Measurements from ENCODE around the gene RXFP3.
"Not testable (repeated sequence)": the region's sequence is repeated elsewhere in the genome, so short reads cannot be mapped to it uniquely, and the experiment has no call there.

RXFP3 gene

DNA sequence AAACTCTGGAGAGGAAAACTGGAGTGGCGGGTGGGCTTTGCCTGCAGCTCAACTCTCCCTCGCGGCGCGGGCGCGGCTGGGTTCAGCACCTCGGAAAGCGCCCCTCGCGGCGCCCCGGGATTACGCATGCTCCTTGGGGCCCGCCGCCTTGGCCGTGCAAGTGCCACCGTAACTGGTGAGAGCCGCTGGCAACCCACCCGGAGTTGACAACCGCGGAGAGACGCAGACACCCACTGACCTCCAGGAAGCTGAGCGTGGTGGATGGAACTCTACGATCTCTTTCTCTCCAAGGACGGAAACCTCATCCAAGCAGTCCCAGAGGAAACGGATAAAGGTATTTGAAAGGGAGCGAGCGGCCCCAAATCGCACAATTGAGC is 194 bp upstream of the RXFP3 start:
- no peak for DNase-seq (ENCODE audit: low read depth in 2 of 2)

DNA sequence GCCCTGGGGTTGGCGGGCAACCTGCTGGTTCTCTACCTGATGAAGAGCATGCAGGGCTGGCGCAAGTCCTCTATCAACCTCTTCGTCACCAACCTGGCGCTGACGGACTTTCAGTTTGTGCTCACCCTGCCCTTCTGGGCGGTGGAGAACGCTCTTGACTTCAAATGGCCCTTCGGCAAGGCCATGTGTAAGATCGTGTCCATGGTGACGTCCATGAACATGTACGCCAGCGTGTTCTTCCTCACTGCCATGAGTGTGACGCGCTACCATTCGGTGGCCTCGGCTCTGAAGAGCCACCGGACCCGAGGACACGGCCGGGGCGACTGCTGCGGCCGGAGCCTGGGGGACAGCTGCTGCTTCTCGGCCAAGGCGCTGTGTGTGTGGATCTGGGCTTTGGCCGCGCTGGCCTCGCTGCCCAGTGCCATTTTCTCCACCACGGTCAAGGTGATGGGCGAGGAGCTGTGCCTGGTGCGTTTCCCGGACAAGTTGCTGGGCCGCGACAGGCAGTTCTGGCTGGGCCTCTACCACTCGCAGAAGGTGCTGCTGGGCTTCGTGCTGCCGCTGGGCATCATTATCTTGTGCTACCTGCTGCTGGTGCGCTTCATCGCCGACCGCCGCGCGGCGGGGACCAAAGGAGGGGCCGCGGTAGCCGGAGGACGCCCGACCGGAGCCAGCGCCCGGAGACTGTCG is 976 bp downstream of the RXFP3 start:
- no peak for DNase-seq (ENCODE audit: low read depth in 2 of 2)

DNA sequence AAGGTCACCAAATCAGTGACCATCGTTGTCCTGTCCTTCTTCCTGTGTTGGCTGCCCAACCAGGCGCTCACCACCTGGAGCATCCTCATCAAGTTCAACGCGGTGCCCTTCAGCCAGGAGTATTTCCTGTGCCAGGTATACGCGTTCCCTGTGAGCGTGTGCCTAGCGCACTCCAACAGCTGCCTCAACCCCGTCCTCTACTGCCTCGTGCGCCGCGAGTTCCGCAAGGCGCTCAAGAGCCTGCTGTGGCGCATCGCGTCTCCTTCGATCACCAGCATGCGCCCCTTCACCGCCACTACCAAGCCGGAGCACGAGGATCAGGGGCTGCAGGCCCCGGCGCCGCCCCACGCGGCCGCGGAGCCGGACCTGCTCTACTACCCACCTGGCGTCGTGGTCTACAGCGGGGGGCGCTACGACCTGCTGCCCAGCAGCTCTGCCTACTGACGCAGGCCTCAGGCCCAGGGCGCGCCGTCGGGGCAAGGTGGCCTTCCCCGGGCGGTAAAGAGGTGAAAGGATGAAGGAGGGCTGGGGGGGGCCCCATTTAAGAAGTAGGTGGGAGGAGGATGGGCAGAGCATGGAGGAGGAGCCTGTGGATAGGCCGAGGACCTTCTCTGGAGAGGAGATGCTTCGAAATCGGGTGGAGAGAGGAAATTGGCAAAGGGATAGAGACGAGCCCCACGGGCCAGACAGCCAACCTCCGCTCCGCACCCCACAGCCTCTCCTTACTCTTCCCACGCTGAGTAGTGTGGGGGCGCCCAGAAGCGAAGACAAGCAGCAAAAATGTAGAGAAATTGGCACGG is 1.7 kb downstream of the RXFP3 start:
- DNase-seq (ENCODE audit: low read depth in 2 of 2): no peak

DNA sequence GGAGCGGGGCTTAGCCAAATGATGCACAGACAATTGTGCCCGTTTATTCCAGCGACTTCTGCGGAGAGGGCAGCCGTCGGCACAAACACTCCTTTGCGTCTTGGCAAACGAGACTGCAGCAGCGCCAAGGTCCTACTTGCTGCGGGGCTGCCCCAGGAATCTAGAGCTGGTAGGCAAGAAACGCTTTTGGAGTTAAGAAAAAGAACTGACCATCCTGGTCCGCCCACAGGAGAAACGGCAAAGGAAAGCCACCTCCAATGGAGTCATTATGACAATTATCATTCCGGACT is 2.3 kb downstream of the RXFP3 start:
- no peak for DNase-seq (ENCODE audit: low read depth in 2 of 2)

DNA sequence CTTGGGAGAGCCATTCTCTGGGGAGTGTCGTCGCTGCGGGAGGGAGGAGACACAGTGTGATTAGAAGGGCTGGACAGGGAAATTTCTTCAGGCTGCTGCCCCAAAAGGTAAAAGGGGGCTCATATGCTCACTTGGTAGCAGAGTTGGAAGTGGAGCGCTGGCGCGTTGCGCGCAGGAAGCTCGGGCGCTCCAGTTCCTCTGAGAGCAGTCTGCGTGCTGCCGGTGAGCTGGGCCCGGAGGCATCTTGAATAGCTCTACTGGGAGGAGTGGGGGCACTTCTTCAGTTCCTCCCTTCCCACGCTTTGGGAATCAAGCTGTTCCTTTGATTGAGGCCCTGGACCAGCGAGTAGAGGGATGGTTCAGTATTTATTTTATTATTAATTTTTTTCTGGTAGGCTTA is 2.7 kb downstream of the RXFP3 start:
- DNase-seq (ENCODE audit: low read depth in 2 of 2): no peak

DNA sequence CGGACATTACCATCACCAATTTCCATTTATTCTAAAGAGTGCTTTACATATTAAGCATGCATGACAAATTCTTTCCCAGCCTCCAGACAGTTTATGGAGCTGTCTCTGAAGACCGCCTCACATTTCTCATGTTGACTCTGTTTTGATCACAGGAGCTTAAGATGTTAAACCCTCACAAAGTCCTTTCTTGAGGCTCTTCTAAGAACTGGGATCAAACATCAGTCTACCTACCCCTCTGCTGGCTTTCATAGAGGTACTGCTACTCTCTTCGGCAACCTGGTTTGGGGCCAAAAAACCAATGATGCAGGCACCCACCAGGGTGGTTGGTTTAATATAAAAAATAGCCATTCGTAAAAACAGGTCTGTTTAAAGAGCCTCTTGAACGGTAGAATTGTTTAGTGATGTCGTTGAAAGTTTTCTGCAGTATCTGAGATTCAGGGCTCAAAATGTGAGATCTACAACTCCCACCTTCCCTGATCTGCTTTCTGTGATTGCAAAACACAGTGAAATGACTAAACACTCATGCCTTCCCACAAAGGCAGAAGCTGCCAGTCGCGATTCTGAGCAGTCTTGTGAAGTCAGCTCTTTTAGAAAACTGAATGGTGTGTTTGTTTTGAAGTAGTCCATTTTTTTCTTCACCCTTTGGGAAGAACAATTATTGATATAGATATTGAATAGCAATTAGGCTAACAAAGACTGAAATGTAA is 3.5 kb downstream of the RXFP3 start:
- no peak for DNase-seq (ENCODE audit: low read depth in 2 of 2)

DNA sequence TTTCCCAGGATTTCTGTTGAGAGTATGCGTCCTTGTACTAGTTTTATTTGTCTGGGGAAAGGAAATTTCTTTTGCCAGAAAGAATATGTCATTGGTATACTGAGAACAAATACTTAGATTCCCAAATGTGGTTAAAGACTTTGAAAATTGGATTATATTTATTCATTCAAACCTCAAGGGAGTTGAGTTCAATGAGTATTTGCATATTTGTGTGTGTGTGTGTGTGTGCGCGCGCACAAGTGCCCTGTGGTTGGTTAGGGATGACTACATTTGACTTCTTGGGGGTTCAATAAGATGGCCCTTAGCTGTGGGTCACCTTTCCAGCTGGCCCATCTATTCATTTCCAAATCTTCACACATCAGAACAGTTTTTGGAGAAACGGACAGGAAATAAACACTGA is 4.9 kb downstream of the RXFP3 start:
- DNase-seq (ENCODE audit: low read depth in 2 of 2): no peak

DNA sequence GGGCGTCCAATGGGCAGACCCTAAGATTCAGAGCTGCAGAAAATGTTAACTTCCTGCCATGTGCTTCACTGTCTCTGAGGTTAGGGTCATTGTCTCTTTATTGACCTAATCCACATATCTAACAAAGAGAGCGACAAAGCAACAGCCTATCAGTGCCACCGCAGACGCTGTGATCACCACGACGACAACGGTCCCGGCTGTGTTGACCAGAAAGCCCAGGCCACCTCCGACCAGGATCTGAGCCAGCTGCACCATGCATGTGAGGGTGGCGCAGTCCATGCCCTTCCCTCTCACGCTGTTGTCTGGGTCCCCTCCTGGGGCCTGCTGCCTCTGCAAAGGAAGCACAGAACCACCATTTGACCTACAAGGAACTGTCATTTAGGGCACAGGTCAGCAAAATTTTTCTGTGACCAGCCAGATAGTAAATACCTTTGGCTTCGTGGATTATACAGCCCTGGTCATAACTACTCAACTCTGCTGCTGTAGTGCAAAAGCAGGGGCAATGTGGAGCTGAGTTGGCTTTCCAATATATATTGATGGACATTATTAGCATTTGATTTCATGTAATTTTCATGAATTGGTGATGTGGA is 8.5 kb downstream of the RXFP3 start:
- no peak for DNase-seq (ENCODE audit: low read depth in 2 of 2)

DNA sequence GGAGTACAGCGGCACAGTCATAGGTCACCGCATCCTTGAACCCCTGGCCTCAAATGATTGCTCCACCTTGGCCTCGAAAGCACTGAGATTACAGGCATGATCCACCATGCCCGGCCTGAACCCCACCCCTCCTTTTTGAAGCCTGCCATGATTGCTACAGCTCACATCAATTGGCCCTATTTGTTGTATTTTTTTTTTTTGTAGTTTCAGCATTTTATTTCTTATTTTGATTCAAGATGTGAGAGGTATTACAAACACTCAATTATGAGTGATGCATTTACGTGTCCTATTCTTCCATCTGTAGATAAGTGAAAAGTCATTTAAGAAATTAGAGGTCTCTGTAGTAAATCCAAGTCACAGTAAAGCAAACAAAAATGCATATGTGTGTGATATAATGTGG is 16.0 kb downstream of the RXFP3 start:
- not testable (repeated sequence) for DNase-seq (ENCODE audit: low read depth in 2 of 2)

DNA sequence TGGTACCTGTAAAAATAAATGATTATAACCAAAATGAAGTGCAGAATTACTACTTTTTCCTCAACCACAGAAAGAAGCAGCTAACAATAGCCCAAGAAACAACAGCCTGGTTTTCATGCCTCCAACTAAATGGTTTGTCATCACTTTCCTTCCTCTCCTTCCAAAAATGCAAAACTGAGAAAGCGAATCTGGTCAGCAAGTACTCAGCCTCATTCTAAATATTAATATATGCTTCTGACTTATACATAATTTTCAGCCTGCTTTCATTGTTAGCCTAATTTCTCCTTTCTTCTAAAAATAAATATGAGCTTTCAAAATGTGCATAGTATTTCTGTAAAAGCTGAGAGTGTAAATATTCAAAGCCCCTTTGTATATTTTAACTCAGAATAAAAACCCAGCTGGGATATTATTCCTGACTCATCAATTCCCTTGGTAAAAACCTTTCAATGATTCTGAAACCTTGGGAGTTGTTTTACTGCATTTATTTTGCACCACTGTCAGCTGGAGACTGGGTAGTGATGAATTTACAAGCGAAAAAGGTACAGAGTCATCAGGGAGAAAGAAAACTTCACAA is 21.5 kb downstream of the RXFP3 start:
- no peak for DNase-seq (ENCODE audit: low read depth in 2 of 2)

DNA sequence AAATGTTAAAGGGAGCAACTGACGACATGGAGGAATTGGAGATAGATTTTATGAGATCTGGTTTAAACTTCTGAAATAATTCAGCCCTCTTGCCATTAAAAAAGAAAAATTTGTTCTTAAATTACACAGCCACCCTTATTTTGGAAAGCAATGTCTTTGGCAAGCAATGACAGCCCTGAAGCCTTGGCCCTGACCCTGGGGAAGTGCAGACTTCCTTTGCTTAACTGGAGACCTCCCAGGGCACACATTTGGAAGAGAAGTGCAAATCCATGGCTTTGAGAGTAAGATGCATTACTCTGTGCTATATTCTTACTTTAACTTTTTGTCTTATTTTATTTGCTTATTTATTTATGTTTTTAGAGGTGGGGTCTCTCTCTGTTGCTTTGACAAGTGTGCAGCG is 22.0 kb downstream of the RXFP3 start:
- DNase-seq (ENCODE audit: low read depth in 2 of 2): no peak

DNA sequence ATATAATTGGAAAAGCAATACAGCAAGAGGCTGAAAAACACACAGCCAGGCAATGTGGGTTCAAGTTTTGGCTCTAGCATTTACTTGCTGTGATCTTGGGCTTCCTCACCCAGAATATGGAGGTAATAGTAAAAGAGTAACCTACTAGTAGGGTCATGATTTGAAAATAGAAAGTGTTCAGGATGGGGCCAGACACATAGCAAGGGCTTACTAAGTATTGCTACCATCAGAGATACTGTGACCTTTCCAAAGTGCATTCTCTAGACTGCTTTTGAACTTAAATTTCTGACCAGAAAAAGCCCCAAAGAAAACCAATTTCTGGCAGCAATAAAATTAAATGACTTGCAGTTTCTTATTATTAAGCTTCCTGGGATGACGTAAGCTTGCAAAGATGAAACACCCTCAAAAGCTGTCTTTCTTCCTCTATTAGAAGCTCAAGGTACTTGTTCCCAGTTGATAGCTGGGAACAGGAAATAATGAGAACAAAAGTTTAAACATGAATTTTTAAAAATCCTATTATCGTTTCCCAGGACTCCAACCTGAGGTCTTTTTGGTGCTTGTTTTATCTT is 28.0 kb downstream of the RXFP3 start:
- no peak for DNase-seq (ENCODE audit: low read depth in 2 of 2)

DNA sequence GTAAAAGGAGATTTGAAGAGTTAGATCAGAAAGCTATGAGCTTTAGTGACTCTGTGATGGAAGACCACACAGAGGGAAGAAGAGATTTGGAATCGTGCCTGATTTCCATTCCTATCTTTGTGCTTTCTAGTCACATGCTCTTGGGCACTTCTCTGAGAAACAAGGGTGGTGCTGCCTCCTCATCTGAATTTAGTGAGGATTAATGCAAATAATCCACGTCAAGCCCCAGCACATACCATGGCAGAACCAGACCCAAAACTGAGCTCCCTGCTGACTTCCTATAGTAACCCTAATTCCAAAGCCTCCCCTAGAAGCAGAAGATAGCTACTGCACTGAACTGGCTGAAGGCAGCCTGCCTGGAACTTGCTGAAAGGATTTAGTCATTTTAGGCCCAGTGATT is 30.6 kb downstream of the RXFP3 start:
- DNase-seq (ENCODE audit: low read depth in 2 of 2): no peak

DNA sequence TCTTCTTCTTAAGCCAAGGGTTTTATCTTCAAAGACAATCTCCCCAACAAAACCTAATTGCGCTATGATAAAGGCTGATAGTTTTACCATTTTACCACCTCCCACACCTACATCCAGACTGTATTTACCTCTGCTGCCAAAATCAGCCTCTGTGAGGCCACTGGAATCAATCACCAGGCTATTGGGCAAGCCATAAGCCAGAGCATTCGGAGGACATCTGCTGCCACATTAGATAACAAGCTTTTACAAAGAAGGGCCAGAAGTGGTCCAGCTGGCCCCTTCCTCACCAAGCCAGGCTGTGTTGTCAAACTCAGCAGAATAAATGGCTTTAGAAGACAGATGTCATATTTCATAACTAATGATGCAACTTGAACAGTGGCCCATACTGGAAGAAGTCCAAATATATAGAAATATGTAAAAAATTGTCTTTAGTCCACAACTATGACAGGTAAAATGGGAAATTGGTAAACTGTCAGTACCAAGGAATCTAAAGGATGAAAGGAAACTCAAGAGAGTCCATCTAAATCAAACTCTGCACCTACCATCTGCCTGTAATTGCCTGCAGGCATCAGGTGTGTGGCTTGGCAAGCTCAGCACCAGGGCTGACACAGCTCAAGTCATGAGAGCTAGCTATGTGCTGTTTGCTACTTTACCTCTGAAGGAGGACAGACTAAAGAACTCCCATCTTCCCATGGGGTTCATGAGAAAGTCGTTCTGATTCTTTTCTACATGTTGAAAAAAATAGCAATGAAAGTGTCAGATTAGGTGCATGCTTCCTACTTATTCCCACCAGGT is 32.2 kb downstream of the RXFP3 start:
- DNase-seq (ENCODE audit: low read depth in 2 of 2): no peak

DNA sequence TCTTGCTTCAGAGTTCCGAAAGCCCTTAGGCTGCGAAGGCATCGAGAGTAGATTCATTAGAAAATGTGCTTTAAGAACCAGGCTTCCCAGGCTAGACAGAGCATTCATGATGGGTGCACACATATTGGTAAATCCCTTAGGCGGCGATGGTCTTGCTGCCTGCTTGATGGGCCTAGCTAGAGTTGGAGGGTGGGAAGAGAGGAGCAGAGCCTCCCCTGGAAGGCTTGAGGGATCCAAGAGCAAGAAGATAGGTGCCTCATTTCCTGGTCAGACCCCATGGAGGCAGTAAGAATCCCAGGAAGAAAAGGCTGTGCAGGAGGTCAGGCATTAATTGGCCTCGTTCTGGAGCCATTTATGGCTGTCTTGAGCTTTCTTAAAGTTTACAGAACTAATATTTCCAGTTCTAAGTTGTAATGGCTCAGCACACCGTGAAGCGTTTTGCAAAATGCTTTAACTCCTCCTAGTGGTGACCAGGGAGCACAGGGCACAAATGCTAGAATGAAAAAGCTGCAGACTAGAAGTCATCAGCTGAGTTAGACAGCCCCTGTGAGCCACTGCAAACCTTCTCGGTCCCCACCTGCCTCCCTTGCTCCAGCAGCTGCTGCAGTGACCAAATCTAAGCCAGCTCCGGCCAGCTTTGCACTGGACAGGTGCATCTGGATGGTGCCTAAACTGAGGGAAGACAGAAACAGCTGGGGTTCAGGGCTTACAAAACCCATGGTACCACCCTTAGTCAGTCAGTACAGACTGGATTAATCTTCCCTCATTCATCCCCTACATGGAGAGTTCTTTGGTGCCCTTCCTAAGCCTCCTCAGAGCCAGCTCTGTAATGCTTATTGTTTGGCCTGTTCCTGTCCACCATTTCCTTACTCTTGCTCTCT is 33.6 kb downstream of the RXFP3 start:
- peak; percentile 24 to 29 for DNase-seq (ENCODE audit: low read depth in 2 of 2)

DNA sequence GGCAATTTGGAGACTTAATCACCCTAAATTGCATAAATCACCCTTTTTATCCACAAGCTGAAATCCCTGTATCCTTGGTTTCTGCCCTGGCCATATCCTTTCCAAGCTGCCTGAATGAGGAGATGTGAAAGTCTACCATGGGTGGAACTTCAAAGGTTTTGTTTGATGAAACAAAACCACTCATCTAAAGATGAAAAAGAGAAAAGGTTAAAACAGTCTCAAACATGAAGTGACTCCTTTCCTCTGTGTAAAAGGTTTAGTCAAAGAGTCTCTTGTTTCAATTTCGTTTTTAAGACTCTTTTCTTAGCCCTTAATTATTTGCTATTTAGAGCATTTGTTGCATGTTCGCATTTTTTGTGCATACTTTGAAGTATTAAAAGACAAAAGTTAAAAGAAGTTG is 37.1 kb downstream of the RXFP3 start:
- DNase-seq (ENCODE audit: low read depth in 2 of 2): no peak

DNA sequence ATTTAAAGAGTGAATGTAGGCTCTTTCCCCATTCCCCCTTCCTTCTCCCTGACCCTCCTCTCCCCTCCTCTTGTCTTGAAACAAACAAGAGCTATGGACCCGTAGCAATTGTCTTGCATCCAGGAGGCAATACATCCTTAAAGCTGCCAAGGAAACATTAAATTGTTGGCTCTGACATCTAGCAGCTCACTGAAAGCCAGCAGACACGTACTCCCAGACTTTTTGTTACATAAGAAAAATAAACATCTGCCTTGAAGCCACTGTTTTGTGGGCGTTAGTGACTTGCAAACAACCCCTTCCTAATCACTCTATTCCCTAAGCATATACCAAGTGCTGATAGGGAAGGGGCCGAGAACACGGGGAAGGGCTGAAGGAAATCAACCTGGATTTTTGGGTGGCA is 39.7 kb downstream of the RXFP3 start:
- DNase-seq (ENCODE audit: low read depth in 2 of 2): no peak

DNA sequence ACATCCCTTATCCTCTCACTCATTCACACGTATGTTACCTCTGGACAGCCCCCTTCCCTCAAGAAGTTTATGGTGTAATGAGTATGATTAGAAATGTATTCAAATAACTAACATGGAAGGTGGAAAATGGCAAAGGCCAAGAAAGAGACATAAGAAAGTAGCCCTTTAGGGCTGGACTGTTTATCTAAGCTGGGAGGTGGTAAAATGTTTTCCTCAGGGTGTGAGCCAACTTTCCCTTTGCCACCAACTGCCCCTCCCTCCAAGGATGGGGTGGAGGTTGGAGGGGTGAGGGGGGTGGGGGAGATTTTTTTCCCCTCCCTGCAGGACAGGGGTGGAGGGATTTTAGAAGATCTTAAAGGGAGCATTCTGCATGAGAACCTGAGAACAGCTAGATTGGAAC is 40.1 kb downstream of the RXFP3 start:
- DNase-seq (ENCODE audit: low read depth in 2 of 2): no peak

DNA sequence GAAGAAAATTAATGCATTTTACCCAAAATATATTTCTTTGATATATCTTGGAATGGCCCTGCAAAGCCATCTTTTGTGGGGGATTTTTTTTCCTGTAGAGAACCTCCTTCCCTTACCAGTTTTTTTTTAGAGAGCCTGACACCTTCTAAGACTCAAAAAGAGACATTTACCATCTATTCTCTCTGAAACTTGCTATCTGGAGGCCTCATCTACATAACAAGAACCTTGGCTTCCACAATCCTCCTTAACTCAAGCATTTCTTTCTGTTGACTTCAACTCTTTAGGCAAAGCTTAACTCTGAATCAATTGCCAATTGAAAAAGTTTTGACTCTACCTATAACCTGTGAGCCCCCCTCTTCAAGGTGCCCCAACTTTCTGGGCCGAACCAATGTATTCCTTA is 42.1 kb downstream of the RXFP3 start:
- DNase-seq (ENCODE audit: low read depth in 2 of 2): no peak

DNA sequence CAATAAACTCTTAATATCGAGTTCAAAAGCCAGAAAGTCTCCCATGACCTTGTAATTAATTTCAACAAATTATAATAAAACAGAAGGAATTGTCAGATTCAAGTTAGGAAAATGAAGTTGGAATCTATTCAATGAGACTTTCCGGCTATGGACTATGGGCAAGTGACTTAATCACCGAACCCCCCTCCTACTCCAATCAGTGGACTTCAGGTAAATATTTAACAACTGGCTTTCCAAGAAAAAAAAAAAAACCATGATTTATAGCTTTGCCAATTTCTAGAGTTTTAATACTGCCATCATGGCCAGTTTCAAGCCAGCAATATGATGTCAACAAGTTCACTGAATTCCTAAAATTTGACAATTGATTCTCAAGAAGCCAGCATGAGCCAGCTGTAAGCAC is 43.8 kb downstream of the RXFP3 start:
- DNase-seq (ENCODE audit: low read depth in 2 of 2): no peak

Measured in fibroblast of skin of left biceps (primary cell).